ENCODE data around the gene MAGI2. TPM values are rescaled to one million over a fixed set of nuclear protein-coding genes. Genes with fewer than 3 reads are reported as not detected.

Gene MAGI2
- total and polyA plus RNA-seq, 2 donors (not counting 3 experiments of a cell fraction or from before 2014, with no cell fraction given) = 0.28 to 6.0 TPM

- ChIA-PET POLR2A (no interaction called here), CTCF (no interaction called here)
- intact Hi-C loops (cut with micrococcal nuclease) (no loop called here), dilution Hi-C loops (cut with MboI; ENCODE audit: extremely low pct_ligation_motif_present, low sequenced_read_pairs) (no loop called here)
- H3K9ac ChIP-seq (replicated peaks; ENCODE audit: extremely low read depth, insufficient read depth, low read length) = no peak overlapping the region
- H3K79me2 ChIP-seq (ENCODE audit: control insufficient read depth, insufficient read depth, low read length) = no peaks in the 10 kb centered on the region
- no peaks in the 10 kb centered on the region for H4K20me1 ChIP-seq (replicated peaks; ENCODE audit: control insufficient read depth, extremely low read depth, insufficient read depth, low read length)
- H3K4me3 ChIP-seq (replicated peaks in 1 of 3; ENCODE audit: insufficient read depth in 1 of 3, low read depth in 1 of 3, low read length in 3 of 3) = no peak overlapping the region
- no TSS peak for BruUV-seq (replicated peaks)
- no peaks in the 10 kb centered on the region for H3K9me3 ChIP-seq (replicated peaks; ENCODE audit: control insufficient read depth, insufficient read depth, low read length)
- TF ChIP-seq FOS (IDR thresholded peaks at IDR 0.05; ENCODE audit: borderline replicate concordance, insufficient read depth, low read length) (no peak), EZH2 (IDR thresholded peaks at IDR 0.05; ENCODE audit: borderline replicate concordance, low read depth, low read length, severe bottlenecking) (no peak), POLR2A (IDR thresholded peaks at IDR 0.05; ENCODE audit: low read depth, low read length) (no peak), POLR2AphosphoS5 (IDR thresholded peaks at IDR 0.05; ENCODE audit: insufficient read depth, low read depth, low read length) (no peak), MYC (IDR thresholded peaks at IDR 0.05; ENCODE audit: low read depth, low read length) (no peak), MAX (IDR thresholded peaks at IDR 0.05; ENCODE audit: insufficient read depth, insufficient read length) (no peak), GATA2 (IDR thresholded peaks at IDR 0.05; ENCODE audit: insufficient read depth, insufficient read length, low read depth, low read length) (no peak), JUN (IDR thresholded peaks at IDR 0.05; ENCODE audit: borderline replicate concordance, insufficient read depth, insufficient read length, low read depth) (no peak)
- TF ChIP-seq, protein P1, sequence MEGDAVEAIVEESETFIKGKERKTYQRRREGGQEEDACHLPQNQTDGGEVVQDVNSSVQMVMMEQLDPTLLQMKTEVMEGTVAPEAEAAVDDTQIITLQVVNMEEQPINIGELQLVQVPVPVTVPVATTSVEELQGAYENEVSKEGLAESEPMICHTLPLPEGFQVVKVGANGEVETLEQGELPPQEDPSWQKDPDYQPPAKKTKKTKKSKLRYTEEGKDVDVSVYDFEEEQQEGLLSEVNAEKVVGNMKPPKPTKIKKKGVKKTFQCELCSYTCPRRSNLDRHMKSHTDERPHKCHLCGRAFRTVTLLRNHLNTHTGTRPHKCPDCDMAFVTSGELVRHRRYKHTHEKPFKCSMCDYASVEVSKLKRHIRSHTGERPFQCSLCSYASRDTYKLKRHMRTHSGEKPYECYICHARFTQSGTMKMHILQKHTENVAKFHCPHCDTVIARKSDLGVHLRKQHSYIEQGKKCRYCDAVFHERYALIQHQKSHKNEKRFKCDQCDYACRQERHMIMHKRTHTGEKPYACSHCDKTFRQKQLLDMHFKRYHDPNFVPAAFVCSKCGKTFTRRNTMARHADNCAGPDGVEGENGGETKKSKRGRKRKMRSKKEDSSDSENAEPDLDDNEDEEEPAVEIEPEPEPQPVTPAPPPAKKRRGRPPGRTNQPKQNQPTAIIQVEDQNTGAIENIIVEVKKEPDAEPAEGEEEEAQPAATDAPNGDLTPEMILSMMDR (IDR thresholded peaks at IDR 0.05; ENCODE audit: extremely low read depth in 1 of 2, insufficient read depth in 1 of 2, low read depth in 1 of 2, low read length in 2 of 2) = no peak
- H3K36me3 ChIP-seq (ENCODE audit: control insufficient read depth in 2 of 2, extremely low read depth in 1 of 2, insufficient read depth in 2 of 2, low read length in 2 of 2) = no peaks in the 10 kb centered on the region
- DNase-seq (ENCODE audit: low read depth, low spot score) (no peak), FAIRE-seq (no peak)
- no peak overlapping the region for H2AFZ ChIP-seq (ENCODE audit: low read depth, low read length)
- no peaks in the 10 kb centered on the region for H3K4me1 ChIP-seq (ENCODE audit: control insufficient read depth, extremely low read depth, insufficient read depth, low read length)
- peaks cover 16 to 43% of the 10 kb centered on the region in 2 experiments for H3K27me3 ChIP-seq (ENCODE audit: control insufficient read depth in 2 of 2, insufficient read depth in 2 of 2, low read length in 2 of 2)
- H3K27ac ChIP-seq (ENCODE audit: insufficient read depth, low read depth, low read length) = no peak overlapping the region
- no peaks in the 10 kb centered on the region for H3K9me1 ChIP-seq (replicated peaks; ENCODE audit: control insufficient read depth, extremely low read depth, insufficient read depth, low read length)
- no peak overlapping the region for H3K4me2 ChIP-seq (ENCODE audit: insufficient read depth, low read length)
Measured at GRCh38 chr7:78768859-78769258, 684.6 kb downstream of the MAGI2 start.
